ENCODE results near the gene TNFRSF6B. TPM values are rescaled to one million over a fixed set of nuclear protein-coding genes. Genes with fewer than 3 reads are reported as not detected.

TNFRSF6B gene
- polyA plus RNA-seq, 1 of the 3 experiments (the other 2 are of a cell fraction), result 9.4 TPM

GRCh38 chr20:63663332-63664066, 33.0 kb upstream of the TNFRSF6B start:
- Histone ChIP-seq H2AFZ (ENCODE audit: low read depth) (no peak overlapping the region), H3K79me2 (ENCODE audit: insufficient read depth) (peaks cover 30% of the 10 kb centered on the region), H3K27ac (ENCODE audit: low read depth in 2 of 2, low read length in 1 of 2) (no peak overlapping the region), H3K4me3 (ENCODE audit: low read depth in 2 of 2, low read length in 1 of 2) (no peak overlapping the region), H4K20me1 (ENCODE audit: insufficient read depth) (no peaks in the 10 kb centered on the region), H3F3A (replicated peaks; ENCODE audit: insufficient read depth) (no peaks in the 10 kb centered on the region), H3K27me3 (ENCODE audit: insufficient read depth) (no peaks in the 10 kb centered on the region), H3K9ac (no peak overlapping the region), H3K4me2 (no peak overlapping the region), H3K9me3 (no peaks in the 10 kb centered on the region), H3K4me1 (ENCODE audit: control insufficient read depth in 1 of 2, insufficient read depth in 2 of 2, low read depth in 1 of 2, low read length in 1 of 2) (peaks cover 5 to 10% of the 10 kb centered on the region in 2 experiments; a peak in 2 of 4 replicates), H3K36me3 (replicated peaks in 1 of 2; ENCODE audit: control insufficient read depth in 1 of 2, insufficient read depth in 2 of 2, low read length in 1 of 2) (peaks cover 0 to 60% of the 10 kb centered on the region in 2 experiments), H3K9me2 (no peaks in the 10 kb centered on the region)
- 96% methylated on average over 9 of the region's 26 CpGs for WGBS (ENCODE audit: low lambda C conversion rate)
- TF ChIP-seq PBX3 (IDR thresholded peaks at IDR 0.05) (no peak), IRF3 (IDR thresholded peaks at IDR 0.05; ENCODE audit: low read depth, low read length) (no peak)
- ChIA-PET CTCF (no interaction called here), POLR2A (interaction anchor here (1.2 kb wide), 1 partner anchor 140 kb away, joined by 3 read pairs; no protein-coding TSS in a partner anchor)
- DNase-seq, result no peak

- Histone ChIP-seq H3K27me3 (ENCODE audit: insufficient read depth) (no peaks in the 10 kb centered on the region), H3K4me2 (no peak overlapping the region), H3K9me3 (no peaks in the 10 kb centered on the region), H3K4me3 (ENCODE audit: low read depth in 2 of 2, low read length in 1 of 2) (no peak overlapping the region), H3K36me3 (replicated peaks in 1 of 2; ENCODE audit: control insufficient read depth in 1 of 2, insufficient read depth in 2 of 2, low read length in 1 of 2) (peaks cover 0 to 65% of the 10 kb centered on the region in 2 experiments), H3K9ac (no peak overlapping the region), H4K20me1 (ENCODE audit: insufficient read depth) (no peaks in the 10 kb centered on the region), H3F3A (replicated peaks; ENCODE audit: insufficient read depth) (no peaks in the 10 kb centered on the region), H3K9me2 (no peaks in the 10 kb centered on the region), H2AFZ (ENCODE audit: low read depth) (no peak overlapping the region), H3K4me1 (ENCODE audit: control insufficient read depth in 1 of 2, insufficient read depth in 2 of 2, low read depth in 1 of 2, low read length in 1 of 2) (peaks cover 4 to 5% of the 10 kb centered on the region in 2 experiments; a peak in 2 of 4 replicates), H3K79me2 (ENCODE audit: insufficient read depth) (peaks cover 22% of the 10 kb centered on the region), H3K27ac (ENCODE audit: low read depth in 2 of 2, low read length in 1 of 2) (no peak overlapping the region)
- no peak for DNase-seq
- POLR2A ChIA-PET, result no interaction called here
- WGBS (ENCODE audit: low lambda C conversion rate), result 89% methylated on average over 11 of the region's 22 CpGs
- CTCF ChIA-PET, result no interaction called here
- TF ChIP-seq CTCF (IDR thresholded peaks at IDR 0.05), result no peak
- no peak for TF ChIP-seq TCF12 (IDR thresholded peaks at IDR 0.05)
- no peak for TF ChIP-seq NFIC (IDR thresholded peaks at IDR 0.05; ENCODE audit: borderline replicate concordance)
- TF ChIP-seq MEF2A (IDR thresholded peaks at IDR 0.05; ENCODE audit: borderline replicate concordance, low read depth), result no peak
- TF ChIP-seq ELF1 (IDR thresholded peaks at IDR 0.05), result no peak
- TF ChIP-seq USF1 (IDR thresholded peaks at IDR 0.05; ENCODE audit: borderline replicate concordance, low read depth), result no peak
- no peak for TF ChIP-seq CHD2 (IDR thresholded peaks at IDR 0.05; ENCODE audit: low read length, partially characterized antibody)
- no peak for TF ChIP-seq POLR2AphosphoS5 (IDR thresholded peaks at IDR 0.05; ENCODE audit: low read depth, low read length)
- no peak for TF ChIP-seq RFX5 (IDR thresholded peaks at IDR 0.05; ENCODE audit: low read length)
- no peak for TF ChIP-seq IRF3 (IDR thresholded peaks at IDR 0.05; ENCODE audit: low read depth, low read length)
- no peak for TF ChIP-seq FOSL2 (IDR thresholded peaks at IDR 0.05; ENCODE audit: borderline replicate concordance, low read depth)
- no peak for TF ChIP-seq SIN3A (IDR thresholded peaks at IDR 0.05; ENCODE audit: borderline replicate concordance, low read depth, low read length)
- TF ChIP-seq FOXM1 (IDR thresholded peaks at IDR 0.05; ENCODE audit: low read depth), result no peak
- TF ChIP-seq USF2 (IDR thresholded peaks at IDR 0.05; ENCODE audit: borderline replicate concordance, low read depth, low read length), result no peak
- no peak for TF ChIP-seq TAF1 (IDR thresholded peaks at IDR 0.05; ENCODE audit: borderline replicate concordance, low read depth, low read length)
- no peak for TF ChIP-seq MXI1 (IDR thresholded peaks at IDR 0.05; ENCODE audit: low read depth, low read length)
- TF ChIP-seq NRF1 (IDR thresholded peaks at IDR 0.05; ENCODE audit: low read depth, low read length), result no peak
- TF ChIP-seq SMC3 (IDR thresholded peaks at IDR 0.05; ENCODE audit: low read depth, low read length), result no peak
These were observed 32.2 kb upstream of the TNFRSF6B start for GRCh38 chr20:63664143-63664851.

Data from SK-N-SH (cell line).